ENCODE measurements around the gene CAMK2N2. TPM values are rescaled to one million over a fixed set of nuclear protein-coding genes. Genes with fewer than 3 reads are reported as not detected.

Gene CAMK2N2
- total RNA-seq, 4 donors from 2014 or later = not detected

- intact Hi-C loops (cut with DNase I) = loop anchor here (10.0 kb wide), 1 partner anchor 54 kb away; no protein-coding TSS in a partner anchor
- no peaks in the 10 kb centered on the region for H3K9me3 ChIP-seq
- H3K27ac ChIP-seq = peak overlapping the region in 3 of 4 donors; percentile 87 to 92 (median 90)
- no peak for TF ChIP-seq CTCF (IDR thresholded peaks at IDR 0.05)
- TF ChIP-seq POLR2A (IDR thresholded peaks at IDR 0.05) = no peak
- H3K4me1 ChIP-seq = peaks cover 9 to 23% (median 13%) of the 10 kb centered on the region in 3 donors
- WGBS, 2 donors = 48 to 64% methylated on average over 3 of the region's 3 CpGs
- no peak for DNase-seq
- peak overlapping the region in 2 of 4 donors; percentile 86 to 96 for H3K4me3 ChIP-seq
- H3K27me3 ChIP-seq = no peaks in the 10 kb centered on the region
- peaks cover 24 to 53% (median 37%) of the 10 kb centered on the region in 3 donors for H3K36me3 ChIP-seq
These were observed 39.0 kb upstream of the CAMK2N2 start for GRCh38 chr3:184300378-184300720.

- peak overlapping the region; percentile 86 to 92 (median 88) for H3K27ac ChIP-seq
- intact Hi-C loops (cut with DNase I) = loop anchor here (10.0 kb wide), 1 partner anchor 55 kb away; no protein-coding TSS in a partner anchor
- peaks cover 24 to 47% (median 37%) of the 10 kb centered on the region in 3 donors for H3K36me3 ChIP-seq
- no peak for DNase-seq
- peaks cover 9 to 23% (median 13%) of the 10 kb centered on the region in 3 donors for H3K4me1 ChIP-seq
- TF ChIP-seq CTCF (IDR thresholded peaks at IDR 0.05) (no peak), POLR2A (IDR thresholded peaks at IDR 0.05) (peak in 1 of 4 donors; percentile 7)
- H3K9me3 ChIP-seq = no peaks in the 10 kb centered on the region
- peak overlapping the region; percentile 79 to 99 (median 91) for H3K4me3 ChIP-seq
- no peaks in the 10 kb centered on the region for H3K27me3 ChIP-seq
- WGBS, 2 donors = 14 to 21% methylated on average over 22 to 29 of the region's 29 CpGs
These were observed 38.4 kb upstream of the CAMK2N2 start for GRCh38 chr3:184299488-184300377.

GRCh38 chr3:184298759-184299487 lies 37.6 kb upstream of the CAMK2N2 start, which contains the start of gene PSMD2:
Gene PSMD2 (plus strand): TSS chr3:184299241. CDS start chr3:184299267, 26 bp downstream.
- Histone ChIP-seq H3K4me1 (peaks cover 9 to 23% (median 13%) of the 10 kb centered on the region in 3 donors), H3K4me3 (peak within 1 kb of the TSS; percentile 79 to 99 (median 91)), H3K27me3 (no peaks in the 10 kb centered on the region), H3K27ac (peak within 1 kb of the TSS; percentile 86 to 92 (median 88)), H3K36me3 (peaks cover 24 to 39% (median 28%) of the 10 kb centered on the region in 3 donors), H3K9me3 (no peaks in the 10 kb centered on the region)
- WGBS, 2 donors = 0% methylated on average over 17 to 21 of the region's 78 CpGs
- TF ChIP-seq CTCF (IDR thresholded peaks at IDR 0.05) (peak in 1 of 6 experiments; percentile 6), POLR2A (IDR thresholded peaks at IDR 0.05) (peak in 3 of 4 donors; percentile 68 to 85 (median 81))
- peak; percentile 84 for DNase-seq
- intact Hi-C loops (cut with DNase I) = no loop called here

GRCh38 chr3:184296616-184297015 lies 35.3 kb upstream of the CAMK2N2 start:
- 70 to 80% methylated on average over 7 of the region's 7 CpGs for WGBS, 2 donors
- no peak for TF ChIP-seq POLR2A (IDR thresholded peaks at IDR 0.05)
- TF ChIP-seq CTCF (IDR thresholded peaks at IDR 0.05) = no peak

More at GRCh38 chr3:184296616-184297015, 35.3 kb upstream of the CAMK2N2 start:
- H3K27ac ChIP-seq = no peak overlapping the region
- intact Hi-C loops (cut with DNase I) = no loop called here
- DNase-seq = no peak
- H3K4me1 ChIP-seq = peaks cover 9 to 23% (median 13%) of the 10 kb centered on the region in 3 donors
- H3K4me3 ChIP-seq = no peak overlapping the region
- no peaks in the 10 kb centered on the region for H3K9me3 ChIP-seq
- H3K36me3 ChIP-seq = peaks cover 3 to 16% (median 7%) of the 10 kb centered on the region in 3 donors
- no peaks in the 10 kb centered on the region for H3K27me3 ChIP-seq
